GM18867 (cell line): ENCODE results near the gene BSN.

Experiments
- ATAC-seq: cut with Tn5 transposase; IDR thresholded peaks from one replicate; pipeline ENCODE4 v1.9.1; 2021; ENCODE audit warnings: mild to moderate bottlenecking, moderate library complexity; ENCODE audit not compliant: unreplicated experiment

The BSN gene

GRCh38 chr3:49652218-49652902 is 98.1 kb downstream of the BSN start:
- ATAC-seq: no peak

- ATAC-seq: no peak
Measured at GRCh38 chr3:49652903-49653415, 98.7 kb downstream of the BSN start.

- ATAC-seq: no peak
Measured at GRCh38 chr3:49653621-49654020, 99.3 kb downstream of the BSN start.

GRCh38 chr3:49654176-49654825 is 100.0 kb downstream of the BSN start:
- ATAC-seq: no peak

- no peak for ATAC-seq
Measured at GRCh38 chr3:49654955-49655556, 100.8 kb downstream of the BSN start.

- no peak for ATAC-seq
Measured at GRCh38 chr3:49655731-49656285, 101.5 kb downstream of the BSN start.

- no peak for ATAC-seq
Measured at GRCh38 chr3:49656541-49657112, 102.3 kb downstream of the BSN start.

- ATAC-seq: no peak
Measured at GRCh38 chr3:49657208-49657915, 103.1 kb downstream of the BSN start.

GRCh38 chr3:49658711-49659110 is 104.4 kb downstream of the BSN start:
- no peak for ATAC-seq

GRCh38 chr3:49659756-49660155 is 105.5 kb downstream of the BSN start:
- ATAC-seq: no peak

GRCh38 chr3:49661281-49661680 is 107.0 kb downstream of the BSN start:
- ATAC-seq: no peak

- ATAC-seq: no peak
Measured at GRCh38 chr3:49662021-49662420, 107.7 kb downstream of the BSN start.

- ATAC-seq: no peak
Measured at GRCh38 chr3:49662720-49663413, 108.6 kb downstream of the BSN start.

GRCh38 chr3:49663831-49664230 is 109.6 kb downstream of the BSN start:
- ATAC-seq: no peak

GRCh38 chr3:49664300-49664699 is 110.0 kb downstream of the BSN start:
- ATAC-seq: no peak

GRCh38 chr3:49665822-49666519 is 111.7 kb downstream of the BSN start:
- no peak for ATAC-seq

GRCh38 chr3:49666592-49666991 is 112.3 kb downstream of the BSN start:
- no peak for ATAC-seq

- ATAC-seq: no peak
Measured at GRCh38 chr3:49667701-49668413, 113.6 kb downstream of the BSN start.

GRCh38 chr3:49668414-49668797 is 114.1 kb downstream of the BSN start:
- ATAC-seq: no peak
